ENCODE data around the gene DLGAP4.

The DLGAP4 gene

GRCh38 chr20:36320261-36320897 is 14.2 kb downstream of the DLGAP4 start:
- H3K9me3 Mint-ChIP-seq: peaks cover 16% of the 10 kb centered on the region

GRCh38 chr20:36320898-36321695 is 15.0 kb downstream of the DLGAP4 start:
- no peak for TF ChIP-seq CTCF (IDR thresholded peaks at IDR 0.05)
- no peak overlapping the region for H3K27ac Mint-ChIP-seq
- H3K36me3 Mint-ChIP-seq (ENCODE audit: low read depth): no peaks in the 10 kb centered on the region
- H3K4me1 Mint-ChIP-seq: no peaks in the 10 kb centered on the region
- no peak for DNase-seq
- H3K4me3 Mint-ChIP-seq: no peak overlapping the region
- H3K9me3 Mint-ChIP-seq: peaks cover 22% of the 10 kb centered on the region
- H3K27me3 Mint-ChIP-seq (ENCODE audit: low read depth, poor library complexity): peaks cover 16% of the 10 kb centered on the region

More at GRCh38 chr20:36320261-36320897, 14.2 kb downstream of the DLGAP4 start:
- Mint-ChIP-seq H3K4me3 (no peak overlapping the region), H3K27me3 (ENCODE audit: low read depth, poor library complexity) (peaks cover 20% of the 10 kb centered on the region), H3K36me3 (ENCODE audit: low read depth) (no peaks in the 10 kb centered on the region), H3K27ac (no peak overlapping the region), H3K4me1 (no peaks in the 10 kb centered on the region)
- no peak for TF ChIP-seq CTCF (IDR thresholded peaks at IDR 0.05)
- no peak for DNase-seq

GRCh38 chr20:36322131-36322530 is 16.0 kb downstream of the DLGAP4 start:
- no peak for DNase-seq
- H3K36me3 Mint-ChIP-seq (ENCODE audit: low read depth): no peaks in the 10 kb centered on the region

GRCh38 chr20:36330091-36330490 is 24.0 kb downstream of the DLGAP4 start:
- H3K36me3 Mint-ChIP-seq (ENCODE audit: low read depth): no peaks in the 10 kb centered on the region
- no peak overlapping the region for H3K4me3 Mint-ChIP-seq
- DNase-seq: no peak
- no peak for TF ChIP-seq CTCF (IDR thresholded peaks at IDR 0.05)
- H3K4me1 Mint-ChIP-seq: peaks cover 21% of the 10 kb centered on the region
- peaks cover 19% of the 10 kb centered on the region for H3K9me3 Mint-ChIP-seq
- no peak overlapping the region for H3K27ac Mint-ChIP-seq
- H3K27me3 Mint-ChIP-seq (ENCODE audit: low read depth, poor library complexity): peaks cover 33% of the 10 kb centered on the region

More at GRCh38 chr20:36322131-36322530, 16.0 kb downstream of the DLGAP4 start:
- Mint-ChIP-seq H3K4me3 (no peak overlapping the region), H3K4me1 (no peaks in the 10 kb centered on the region), H3K27ac (no peak overlapping the region), H3K9me3 (peaks cover 31% of the 10 kb centered on the region), H3K27me3 (ENCODE audit: low read depth, poor library complexity) (peaks cover 22% of the 10 kb centered on the region)
- TF ChIP-seq CTCF (IDR thresholded peaks at IDR 0.05): no peak

GRCh38 chr20:36331209-36331608 is 25.1 kb downstream of the DLGAP4 start:
- H3K36me3 Mint-ChIP-seq (ENCODE audit: low read depth): no peaks in the 10 kb centered on the region
- no peak overlapping the region for H3K27ac Mint-ChIP-seq
- H3K4me3 Mint-ChIP-seq: no peak overlapping the region
- no peak for TF ChIP-seq CTCF (IDR thresholded peaks at IDR 0.05)
- peaks cover 35% of the 10 kb centered on the region for H3K27me3 Mint-ChIP-seq (ENCODE audit: low read depth, poor library complexity)
- H3K4me1 Mint-ChIP-seq: peaks cover 21% of the 10 kb centered on the region
- DNase-seq: no peak
- peaks cover 10% of the 10 kb centered on the region for H3K9me3 Mint-ChIP-seq
